HG03575 (cell line): ENCODE results near the gene SMOC1.
"Not testable (repeated sequence)": the region's sequence is repeated elsewhere in the genome, so short reads cannot be mapped to it uniquely, and the experiment has no call there.

Experiments
- ATAC-seq: cut with Tn5 transposase; IDR thresholded peaks from one replicate; pipeline ENCODE4 v1.9.1; 2021; ENCODE audit not compliant: unreplicated experiment, insufficient number of reproducible peaks, low FRiP score; ENCODE audit errors: extremely low read depth

The SMOC1 gene

GRCh38 chr14:69887740-69888657 is 8.8 kb downstream of the SMOC1 start:
- no peak for ATAC-seq

GRCh38 chr14:69891422-69891821 is 12.2 kb downstream of the SMOC1 start:
- ATAC-seq, result no peak

- ATAC-seq, result no peak
These were observed 15.9 kb downstream of the SMOC1 start for GRCh38 chr14:69895109-69895508.

GRCh38 chr14:69896080-69896479 is 16.9 kb downstream of the SMOC1 start:
- ATAC-seq, result no peak

- ATAC-seq, result no peak
These were observed 17.8 kb downstream of the SMOC1 start for GRCh38 chr14:69896972-69897371.

- ATAC-seq, result no peak
These were observed 21.4 kb downstream of the SMOC1 start for GRCh38 chr14:69900603-69901002.

GRCh38 chr14:69901113-69901951 is 22.1 kb downstream of the SMOC1 start:
- ATAC-seq, result no peak

- ATAC-seq, result not testable (repeated sequence)
These were observed 23.8 kb downstream of the SMOC1 start for GRCh38 chr14:69903046-69903445.

GRCh38 chr14:69904246-69904645 is 25.0 kb downstream of the SMOC1 start:
- no peak for ATAC-seq

GRCh38 chr14:69906201-69906600 is 27.0 kb downstream of the SMOC1 start:
- no peak for ATAC-seq

- ATAC-seq, result no peak
These were observed 30.8 kb downstream of the SMOC1 start for GRCh38 chr14:69909826-69910550.

- no peak for ATAC-seq
These were observed 31.7 kb downstream of the SMOC1 start for GRCh38 chr14:69910871-69911270.

- ATAC-seq, result no peak
These were observed 34.5 kb downstream of the SMOC1 start for GRCh38 chr14:69913686-69914085.

GRCh38 chr14:69916396-69916795 is 37.2 kb downstream of the SMOC1 start:
- no peak for ATAC-seq

GRCh38 chr14:69917287-69917686 is 38.1 kb downstream of the SMOC1 start:
- ATAC-seq, result no peak

- ATAC-seq, result no peak
These were observed 40.6 kb downstream of the SMOC1 start for GRCh38 chr14:69919815-69920214.

GRCh38 chr14:69921052-69921451 is 41.8 kb downstream of the SMOC1 start:
- ATAC-seq, result no peak

- ATAC-seq, result no peak
These were observed 43.0 kb downstream of the SMOC1 start for GRCh38 chr14:69922198-69922597.

GRCh38 chr14:69924201-69924600 is 45.0 kb downstream of the SMOC1 start:
- no peak for ATAC-seq
